HEK293 (cell line): ENCODE results near the gene ULBP2.
"Not testable (repeated sequence)": the region's sequence is repeated elsewhere in the genome, so short reads cannot be mapped to it uniquely, and the experiment has no call there.

ENCODE experiments used
- MYNN ChIP-seq: fragments of 450-650 bp; formaldehyde crosslinking; IDR thresholded peaks from 2 replicates; pipeline ENCODE4 v1.5.1; 2016; ENCODE audit warnings: missing biosample characterization, missing genetic modification characterization, borderline replicate concordance
- TCF7L2 ChIP-seq: IDR thresholded peaks from 2 replicates; pipeline ENCODE4 v1.6.1; 2011; ENCODE audit warnings: low read depth, mild to moderate bottlenecking, inconsistent platforms, low read length, moderate library complexity, borderline replicate concordance
- ZNF24 ChIP-seq: fragments of 450-650 bp; formaldehyde crosslinking; IDR thresholded peaks from 2 replicates; pipeline ENCODE4 v1.5.1; 2016; ENCODE audit warnings: missing biosample characterization, missing genetic modification characterization
- ZNF521 ChIP-seq: fragments of 450-650 bp; formaldehyde crosslinking; IDR thresholded peaks from 2 replicates; pipeline ENCODE4 v1.5.1; 2017; ENCODE audit warnings: missing biosample characterization, mild to moderate bottlenecking, missing genetic modification characterization
- TF ChIP-seq, protein P1 (sequence below): fragments of 450-650 bp; formaldehyde crosslinking; IDR thresholded peaks from 2 replicates; pipeline ENCODE4 v1.5.1; 2016; ENCODE audit warnings: missing biosample characterization, missing genetic modification characterization

DNA sequence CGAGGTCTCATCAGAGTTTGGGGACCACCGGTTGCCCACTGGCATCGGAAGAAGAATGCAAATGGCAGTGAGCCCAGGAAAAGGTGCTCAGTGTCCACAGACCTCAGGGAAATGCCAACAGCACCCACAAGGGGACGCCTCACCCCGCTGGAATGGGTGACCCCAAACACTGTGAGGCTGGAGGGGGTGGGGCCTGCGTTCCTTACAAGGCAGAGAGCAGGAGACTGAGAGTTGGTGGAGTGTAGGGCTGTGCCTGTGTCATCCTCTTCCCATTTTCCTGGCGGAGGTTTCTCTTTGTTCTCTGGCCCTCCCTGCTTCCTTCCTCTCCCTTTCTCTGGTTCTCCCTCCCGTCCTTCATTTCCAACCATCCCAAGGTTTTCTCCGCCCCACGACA is 12.1 kb downstream of the ULBP2 start:
- TF ChIP-seq TCF7L2; ZNF24 (tag by site-specific recombination); MYNN; ZNF521: not testable (repeated sequence)
- TF ChIP-seq, protein P1, sequence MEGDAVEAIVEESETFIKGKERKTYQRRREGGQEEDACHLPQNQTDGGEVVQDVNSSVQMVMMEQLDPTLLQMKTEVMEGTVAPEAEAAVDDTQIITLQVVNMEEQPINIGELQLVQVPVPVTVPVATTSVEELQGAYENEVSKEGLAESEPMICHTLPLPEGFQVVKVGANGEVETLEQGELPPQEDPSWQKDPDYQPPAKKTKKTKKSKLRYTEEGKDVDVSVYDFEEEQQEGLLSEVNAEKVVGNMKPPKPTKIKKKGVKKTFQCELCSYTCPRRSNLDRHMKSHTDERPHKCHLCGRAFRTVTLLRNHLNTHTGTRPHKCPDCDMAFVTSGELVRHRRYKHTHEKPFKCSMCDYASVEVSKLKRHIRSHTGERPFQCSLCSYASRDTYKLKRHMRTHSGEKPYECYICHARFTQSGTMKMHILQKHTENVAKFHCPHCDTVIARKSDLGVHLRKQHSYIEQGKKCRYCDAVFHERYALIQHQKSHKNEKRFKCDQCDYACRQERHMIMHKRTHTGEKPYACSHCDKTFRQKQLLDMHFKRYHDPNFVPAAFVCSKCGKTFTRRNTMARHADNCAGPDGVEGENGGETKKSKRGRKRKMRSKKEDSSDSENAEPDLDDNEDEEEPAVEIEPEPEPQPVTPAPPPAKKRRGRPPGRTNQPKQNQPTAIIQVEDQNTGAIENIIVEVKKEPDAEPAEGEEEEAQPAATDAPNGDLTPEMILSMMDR (tag by site-specific recombination), result not testable (repeated sequence)
